HepG2 (cell line): Measurements from ENCODE around the gene SMYD4. TPM values are rescaled to one million over a fixed set of nuclear protein-coding genes. Genes with fewer than 3 reads are reported as not detected.

Source experiments
- CCDC6 ChIP-seq: sonication (generic); formaldehyde crosslinking; IDR thresholded peaks from 2 replicates; pipeline ENCODE4 v1.8.1; 2022; ENCODE audit warnings: mild to moderate bottlenecking, missing genetic modification reagents, moderate library complexity
- CREB1 ChIP-seq, 2 experiments: fragments of 450-650 bp in 1 of 2; IDR thresholded peaks; 2 replicates each; pipeline ENCODE4 v1.6.1; 2016 to 2017; ENCODE audit warnings: control low read depth in 1 of 2, mild to moderate bottlenecking in 1 of 2, missing compliant biosample characterization in 1 of 2, missing genetic modification characterization in 1 of 2
- FOXA1 ChIP-seq, 2 experiments: fragments of 450-650 bp in 1 of 2; sonication (generic) in 1 of 2; formaldehyde crosslinking in 1 of 2; IDR thresholded peaks; 2 replicates each; pipeline versions ENCODE4 v1.4.0 to v1.6.1; 2016 to 2020; ENCODE audit warnings: missing genetic modification reagents in 1 of 2
- HOXA7 ChIP-seq: sonication (generic); formaldehyde crosslinking; IDR thresholded peaks from 2 replicates; pipeline ENCODE4 v1.8.1; 2022; ENCODE audit warnings: mild to moderate bottlenecking, missing genetic modification reagents, moderate library complexity
- KAT8 ChIP-seq: IDR thresholded peaks from 2 replicates; pipeline ENCODE4 v1.6.1; 2016; ENCODE audit warnings: missing genetic modification reagents, missing compliant biosample characterization
- LCORL ChIP-seq, 2 experiments: fragments of 450-650 bp in 1 of 2; sonication (generic) in 1 of 2; formaldehyde crosslinking in 1 of 2; IDR thresholded peaks; 2 replicates each; pipeline versions ENCODE4 v1.5.0 to v1.6.1; 2017 to 2020; ENCODE audit warnings: antibody characterized with exemption in 1 of 2, missing genetic modification reagents in 1 of 2
- RBFOX2 ChIP-seq: fragments of 200-400 bp; formaldehyde crosslinking; IDR thresholded peaks from 2 replicates; pipeline ENCODE4 v1.6.1; 2017; ENCODE audit warnings: low read depth, mild to moderate bottlenecking, low read length
- ZNF143 ChIP-seq: sonication (generic); formaldehyde crosslinking; IDR thresholded peaks from 2 replicates; pipeline ENCODE4 v1.4.0; 2020; ENCODE audit warnings: missing genetic modification reagents
- ZNF292 ChIP-seq: sonication (generic); formaldehyde crosslinking; IDR thresholded peaks from 2 replicates; pipeline ENCODE4 v1.8.1; 2022; ENCODE audit warnings: mild to moderate bottlenecking, low read depth, missing genetic modification reagents, borderline replicate concordance
- ZNF572 ChIP-seq: sonication (generic); formaldehyde crosslinking; IDR thresholded peaks from 2 replicates; pipeline ENCODE4 v1.5.1; 2020; ENCODE audit warnings: mild to moderate bottlenecking, missing genetic modification reagents
- ZNF615 ChIP-seq: sonication (generic); formaldehyde crosslinking; IDR thresholded peaks from 2 replicates; pipeline ENCODE4 v1.5.0; 2020; ENCODE audit warnings: mild to moderate bottlenecking, missing genetic modification reagents, borderline replicate concordance
- ZSCAN20 ChIP-seq: sonication (generic); formaldehyde crosslinking; IDR thresholded peaks from 2 replicates; pipeline ENCODE4 v1.4.0; 2020; ENCODE audit warnings: missing genetic modification reagents, mild to moderate bottlenecking, borderline replicate concordance
- polyA plus RNA-seq, 8 experiments: library from polyadenylated mRNA; depleted of rRNA in 3 of 8; stranded (reverse) in 7 of 8; unstranded in 1 of 8; fragments of >200 nt; fragmentation: Illumina TruSeq in 4 of 8; extraction: Trizol in 4 of 8; gene quantifications; 2 replicates each; pipeline versions ENCODE4 v1.2.1 to v1.2.3, GENCODE V29; 2011 to 2016; ENCODE audit warnings: low read depth in 4 of 8, missing spikeins in 1 of 8, mixed read lengths in 1 of 8; ENCODE audit not compliant: insufficient read depth in 1 of 8
- total RNA-seq, 5 experiments: library from RNA; depleted of rRNA; stranded (reverse); fragments of >200 nt; fragmentation: Illumina TruSeq; extraction: Trizol; gene quantifications; 2 replicates each; pipeline ENCODE4 v1.2.3, GENCODE V29; 2016; ENCODE audit warnings: low read depth in 1 of 5
- TF ChIP-seq, protein P1 (sequence below): sonication (generic); formaldehyde crosslinking; conservative IDR thresholded peaks from 2 replicates; pipeline ENCODE4 v1.4.0; 2020; ENCODE audit warnings: missing genetic modification reagents
- TF ChIP-seq, protein P2 (sequence below): sonication (generic); formaldehyde crosslinking; IDR thresholded peaks from 2 replicates; pipeline ENCODE4 v1.4.0; 2020; ENCODE audit warnings: missing genetic modification reagents
- TF ChIP-seq, protein P3 (sequence below): IDR thresholded peaks from 2 replicates; pipeline ENCODE4 v1.6.1; 2016; ENCODE audit warnings: missing genetic modification reagents, missing compliant biosample characterization
- TF ChIP-seq, protein P4 (sequence below): sonication (generic); formaldehyde crosslinking; IDR thresholded peaks from 2 replicates; pipeline ENCODE4 v1.5.0; 2020; ENCODE audit warnings: missing genetic modification reagents
- TF ChIP-seq, protein P5 (sequence below): sonication (generic); formaldehyde crosslinking; IDR thresholded peaks from 2 replicates; pipeline ENCODE4 v1.5.0; 2020; ENCODE audit warnings: mild to moderate bottlenecking, missing genetic modification reagents
- TF ChIP-seq, protein P6 (sequence below): IDR thresholded peaks from 2 replicates; pipeline ENCODE4 v1.6.1; 2016

The SMYD4 gene
- total and polyA plus RNA-seq, 2 of the 13 experiments (the other 11 are each of a cell fraction or from before 2014, with no cell fraction given), result 7.4 to 11.3 TPM

DNA sequence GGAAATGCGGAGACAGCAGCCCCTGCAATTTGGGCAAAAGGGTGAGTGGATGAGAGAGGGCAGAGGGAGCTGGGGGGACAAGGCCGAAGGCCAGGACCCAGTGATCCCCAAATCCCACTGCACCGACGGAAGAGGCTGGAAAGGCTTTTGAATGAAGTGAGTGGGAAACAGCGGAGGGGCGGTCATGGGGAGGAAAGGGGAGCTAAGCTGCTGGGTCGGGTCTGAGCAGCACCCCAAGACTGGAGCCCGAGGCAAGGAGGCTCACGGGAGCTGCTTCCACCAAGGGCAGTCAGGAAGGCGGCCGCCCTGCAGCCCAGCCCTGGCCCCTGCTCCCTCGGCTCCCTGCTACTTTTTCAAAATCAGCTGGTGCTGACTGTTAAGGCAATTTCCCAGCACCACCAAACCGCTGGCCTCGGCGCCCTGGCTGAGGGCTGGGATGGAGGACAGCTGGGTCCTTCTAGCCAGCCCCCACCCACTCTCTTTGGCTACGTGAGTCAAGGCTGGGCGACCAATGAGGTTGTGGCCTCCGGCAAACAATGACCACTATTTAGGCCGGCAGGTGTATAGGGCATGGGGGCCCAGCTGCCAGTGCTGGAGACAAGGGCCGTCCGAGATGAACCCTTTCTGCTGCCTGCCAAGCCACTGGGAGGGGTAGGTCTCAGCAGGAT, 67.3 kb downstream of the SMYD4 start (continued):
- TF ChIP-seq, protein P1, sequence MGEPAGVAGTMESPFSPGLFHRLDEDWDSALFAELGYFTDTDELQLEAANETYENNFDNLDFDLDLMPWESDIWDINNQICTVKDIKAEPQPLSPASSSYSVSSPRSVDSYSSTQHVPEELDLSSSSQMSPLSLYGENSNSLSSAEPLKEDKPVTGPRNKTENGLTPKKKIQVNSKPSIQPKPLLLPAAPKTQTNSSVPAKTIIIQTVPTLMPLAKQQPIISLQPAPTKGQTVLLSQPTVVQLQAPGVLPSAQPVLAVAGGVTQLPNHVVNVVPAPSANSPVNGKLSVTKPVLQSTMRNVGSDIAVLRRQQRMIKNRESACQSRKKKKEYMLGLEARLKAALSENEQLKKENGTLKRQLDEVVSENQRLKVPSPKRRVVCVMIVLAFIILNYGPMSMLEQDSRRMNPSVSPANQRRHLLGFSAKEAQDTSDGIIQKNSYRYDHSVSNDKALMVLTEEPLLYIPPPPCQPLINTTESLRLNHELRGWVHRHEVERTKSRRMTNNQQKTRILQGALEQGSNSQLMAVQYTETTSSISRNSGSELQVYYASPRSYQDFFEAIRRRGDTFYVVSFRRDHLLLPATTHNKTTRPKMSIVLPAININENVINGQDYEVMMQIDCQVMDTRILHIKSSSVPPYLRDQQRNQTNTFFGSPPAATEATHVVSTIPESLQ, result no peak
- TF ChIP-seq KAT8 (CRISPR knock-in tag) (no peak), FOXA1 (IDR thresholded peaks at IDR 0.05) (no peak), FOXA1 (CRISPR knock-in tag; IDR thresholded peaks at IDR 0.05) (0 out of 2 replicates have a peak, but pooled peaks have one; percentile 37), CCDC6 (CRISPR knock-in tag) (0 out of 2 replicates have a peak, but pooled peaks have one; percentile 0), ZNF143 (CRISPR knock-in tag) (peak; percentile 45; the same call in 1 of the 2 replicates), HOXA7 (no peak), RBFOX2 (peak; percentile 95), ZNF572 (no peak), ZNF615 (CRISPR knock-in tag) (no peak), LCORL (IDR thresholded peaks at IDR 0.05) (no peak), LCORL (CRISPR knock-in tag; IDR thresholded peaks at IDR 0.05) (peak; percentile 15; the same call in 1 of the 2 replicates), CREB1 (IDR thresholded peaks at IDR 0.05) (no peak), CREB1 (CRISPR knock-in tag; IDR thresholded peaks at IDR 0.05) (no peak; the same call in 1 of the 2 replicates), ZNF292 (CRISPR knock-in tag) (no peak), ZSCAN20 (CRISPR knock-in tag) (peak; percentile 35; the same call in 1 of the 2 replicates)
- TF ChIP-seq, protein P2, sequence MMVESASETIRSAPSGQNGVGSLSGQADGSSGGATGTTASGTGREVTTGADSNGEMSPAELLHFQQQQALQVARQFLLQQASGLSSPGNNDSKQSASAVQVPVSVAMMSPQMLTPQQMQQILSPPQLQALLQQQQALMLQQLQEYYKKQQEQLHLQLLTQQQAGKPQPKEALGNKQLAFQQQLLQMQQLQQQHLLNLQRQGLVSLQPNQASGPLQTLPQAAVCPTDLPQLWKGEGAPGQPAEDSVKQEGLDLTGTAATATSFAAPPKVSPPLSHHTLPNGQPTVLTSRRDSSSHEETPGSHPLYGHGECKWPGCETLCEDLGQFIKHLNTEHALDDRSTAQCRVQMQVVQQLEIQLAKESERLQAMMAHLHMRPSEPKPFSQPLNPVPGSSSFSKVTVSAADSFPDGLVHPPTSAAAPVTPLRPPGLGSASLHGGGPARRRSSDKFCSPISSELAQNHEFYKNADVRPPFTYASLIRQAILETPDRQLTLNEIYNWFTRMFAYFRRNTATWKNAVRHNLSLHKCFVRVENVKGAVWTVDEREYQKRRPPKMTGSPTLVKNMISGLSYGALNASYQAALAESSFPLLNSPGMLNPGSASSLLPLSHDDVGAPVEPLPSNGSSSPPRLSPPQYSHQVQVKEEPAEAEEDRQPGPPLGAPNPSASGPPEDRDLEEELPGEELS (CRISPR knock-in tag), result peak; percentile 24; the same call in 1 of the 2 replicates
- TF ChIP-seq, protein P3, sequence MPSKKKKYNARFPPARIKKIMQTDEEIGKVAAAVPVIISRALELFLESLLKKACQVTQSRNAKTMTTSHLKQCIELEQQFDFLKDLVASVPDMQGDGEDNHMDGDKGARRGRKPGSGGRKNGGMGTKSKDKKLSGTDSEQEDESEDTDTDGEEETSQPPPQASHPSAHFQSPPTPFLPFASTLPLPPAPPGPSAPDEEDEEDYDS (CRISPR knock-in tag), result peak; percentile 97
- TF ChIP-seq, protein P4, sequence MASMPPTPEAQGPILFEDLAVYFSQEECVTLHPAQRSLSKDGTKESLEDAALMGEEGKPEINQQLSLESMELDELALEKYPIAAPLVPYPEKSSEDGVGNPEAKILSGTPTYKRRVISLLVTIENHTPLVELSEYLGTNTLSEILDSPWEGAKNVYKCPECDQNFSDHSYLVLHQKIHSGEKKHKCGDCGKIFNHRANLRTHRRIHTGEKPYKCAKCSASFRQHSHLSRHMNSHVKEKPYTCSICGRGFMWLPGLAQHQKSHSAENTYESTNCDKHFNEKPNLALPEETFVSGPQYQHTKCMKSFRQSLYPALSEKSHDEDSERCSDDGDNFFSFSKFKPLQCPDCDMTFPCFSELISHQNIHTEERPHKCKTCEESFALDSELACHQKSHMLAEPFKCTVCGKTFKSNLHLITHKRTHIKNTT, result no peak
- TF ChIP-seq, protein P5, sequence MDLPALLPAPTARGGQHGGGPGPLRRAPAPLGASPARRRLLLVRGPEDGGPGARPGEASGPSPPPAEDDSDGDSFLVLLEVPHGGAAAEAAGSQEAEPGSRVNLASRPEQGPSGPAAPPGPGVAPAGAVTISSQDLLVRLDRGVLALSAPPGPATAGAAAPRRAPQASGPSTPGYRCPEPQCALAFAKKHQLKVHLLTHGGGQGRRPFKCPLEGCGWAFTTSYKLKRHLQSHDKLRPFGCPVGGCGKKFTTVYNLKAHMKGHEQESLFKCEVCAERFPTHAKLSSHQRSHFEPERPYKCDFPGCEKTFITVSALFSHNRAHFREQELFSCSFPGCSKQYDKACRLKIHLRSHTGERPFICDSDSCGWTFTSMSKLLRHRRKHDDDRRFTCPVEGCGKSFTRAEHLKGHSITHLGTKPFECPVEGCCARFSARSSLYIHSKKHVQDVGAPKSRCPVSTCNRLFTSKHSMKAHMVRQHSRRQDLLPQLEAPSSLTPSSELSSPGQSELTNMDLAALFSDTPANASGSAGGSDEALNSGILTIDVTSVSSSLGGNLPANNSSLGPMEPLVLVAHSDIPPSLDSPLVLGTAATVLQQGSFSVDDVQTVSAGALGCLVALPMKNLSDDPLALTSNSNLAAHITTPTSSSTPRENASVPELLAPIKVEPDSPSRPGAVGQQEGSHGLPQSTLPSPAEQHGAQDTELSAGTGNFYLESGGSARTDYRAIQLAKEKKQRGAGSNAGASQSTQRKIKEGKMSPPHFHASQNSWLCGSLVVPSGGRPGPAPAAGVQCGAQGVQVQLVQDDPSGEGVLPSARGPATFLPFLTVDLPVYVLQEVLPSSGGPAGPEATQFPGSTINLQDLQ, result no peak
- TF ChIP-seq, protein P6, sequence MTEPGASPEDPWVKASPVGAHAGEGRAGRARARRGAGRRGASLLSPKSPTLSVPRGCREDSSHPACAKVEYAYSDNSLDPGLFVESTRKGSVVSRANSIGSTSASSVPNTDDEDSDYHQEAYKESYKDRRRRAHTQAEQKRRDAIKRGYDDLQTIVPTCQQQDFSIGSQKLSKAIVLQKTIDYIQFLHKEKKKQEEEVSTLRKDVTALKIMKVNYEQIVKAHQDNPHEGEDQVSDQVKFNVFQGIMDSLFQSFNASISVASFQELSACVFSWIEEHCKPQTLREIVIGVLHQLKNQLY (CRISPR knock-in tag), result 0 out of 2 replicates have a peak, but pooled peaks have one; percentile 9
